ENCODE data around the gene OR10A3. TPM values are rescaled to one million over a fixed set of nuclear protein-coding genes. Genes with fewer than 3 reads are reported as not detected.
A peak's percentile ranks its signal among the peaks of the same experiment; 100 is the strongest.

OR10A3 gene
- total and polyA plus RNA-seq, 2 of the 8 experiments (the other 6 are each of a cell fraction or from before 2014, with no cell fraction given) = not detected

DNA sequence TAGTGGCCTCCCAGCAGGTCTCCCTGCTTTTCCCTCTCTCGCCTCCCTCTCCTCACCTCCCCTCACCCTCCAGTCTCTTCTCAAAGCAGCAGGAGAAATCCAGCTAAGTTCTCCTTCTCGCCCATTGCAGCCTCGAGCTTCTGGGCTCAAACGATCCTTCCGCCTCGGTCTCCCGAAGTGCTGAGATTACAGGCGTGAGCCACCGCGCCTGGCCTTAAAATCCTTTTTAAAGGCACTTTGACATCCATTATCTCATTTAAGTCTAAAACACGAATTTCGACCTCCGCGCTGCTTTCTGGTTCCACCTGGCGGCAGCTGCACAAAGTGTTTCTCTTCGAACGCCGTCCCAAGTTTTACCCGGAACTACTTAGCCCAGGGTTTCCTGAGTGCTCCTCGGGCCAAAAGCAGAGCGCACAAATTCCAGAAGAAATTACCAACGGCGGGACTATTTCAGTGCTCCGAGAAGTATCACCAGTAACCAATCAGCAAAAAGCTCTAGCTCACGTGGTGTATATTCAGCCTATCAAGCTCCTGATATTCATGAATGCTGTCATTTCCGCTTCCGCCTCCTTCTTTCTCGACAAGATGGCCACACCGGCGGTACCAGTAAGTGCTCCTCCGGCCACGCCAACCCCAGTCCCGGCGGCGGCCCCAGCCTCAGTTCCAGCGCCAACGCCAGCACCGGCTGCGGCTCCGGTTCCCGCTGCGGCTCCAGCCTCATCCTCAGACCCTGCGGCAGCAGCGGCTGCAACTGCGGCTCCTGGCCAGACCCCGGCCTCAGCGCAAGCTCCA lies 45.5 kb upstream of the OR10A3 start, which contains the start of gene EIF3F (continued):
- TF ChIP-seq NANOG (IDR thresholded peaks at IDR 0.05; ENCODE audit: insufficient read depth, low read depth, low read length, poor library complexity, severe bottlenecking) (no peak), JUN (IDR thresholded peaks at IDR 0.05; ENCODE audit: low read depth, low read length) (0 out of 2 replicates have a peak, but pooled peaks have one; percentile 19), E2F6 (IDR thresholded peaks at IDR 0.05) (peak; percentile 32; the same call in 1 of the 2 replicates), POLR2AphosphoS5 (IDR thresholded peaks at IDR 0.05; ENCODE audit: low read depth, low read length) (peak; percentile 73; the same call in 1 of the 2 replicates), CREB1 (IDR thresholded peaks at IDR 0.05) (peak; percentile 79), POLR2A (IDR thresholded peaks at IDR 0.05; ENCODE audit: control extremely low read depth in 1 of 2, low read depth in 2 of 2, low read length in 2 of 2) (peak; percentile 57 to 62), FOSL1 (IDR thresholded peaks at IDR 0.05; ENCODE audit: insufficient read depth, low read depth, low read length) (no peak), TBP (IDR thresholded peaks at IDR 0.05; ENCODE audit: low read depth, low read length) (peak; percentile 77), CHD1 (IDR thresholded peaks at IDR 0.05; ENCODE audit: low read depth, low read length) (no peak), SP4 (IDR thresholded peaks at IDR 0.05; ENCODE audit: low read length) (peak; percentile 80; the same call in 1 of the 2 replicates), CBX5 (IDR thresholded peaks at IDR 0.05; ENCODE audit: low read depth, low read length) (no peak), SIX5 (IDR thresholded peaks at IDR 0.05; ENCODE audit: low read depth, low read length) (peak; percentile 34; the same call in 1 of the 2 replicates), EZH2 (IDR thresholded peaks at IDR 0.05; ENCODE audit: low read depth, low read length, severe bottlenecking) (no peak), RAD21 (IDR thresholded peaks at IDR 0.05 in 1 of 2, conservative IDR thresholded peaks at IDR 0.05 in 1 of 2; ENCODE audit: low read depth in 2 of 2, low read length in 2 of 2) (peak; percentile 88 to 89), KDM5A (IDR thresholded peaks at IDR 0.05; ENCODE audit: low read length) (peak; percentile 93), KDM4A (IDR thresholded peaks at IDR 0.05; ENCODE audit: low read depth, low read length, severe bottlenecking) (no peak), HDAC6 (IDR thresholded peaks at IDR 0.05; ENCODE audit: low read depth, low read length) (no peak), USF2 (IDR thresholded peaks at IDR 0.05; ENCODE audit: low read length) (peak; percentile 95), PHF8 (conservative IDR thresholded peaks at IDR 0.05; ENCODE audit: low read depth, low read length) (peak; percentile 74), ASH2L (IDR thresholded peaks at IDR 0.05; ENCODE audit: low read length) (peak; percentile 79), TCF12 (IDR thresholded peaks at IDR 0.05; ENCODE audit: low read depth, low read length) (0 out of 2 replicates have a peak, but pooled peaks have one; percentile 40), SP2 (IDR thresholded peaks at IDR 0.05; ENCODE audit: low read length) (no peak), RXRA (IDR thresholded peaks at IDR 0.05; ENCODE audit: insufficient read depth, low read depth, low read length) (no peak)

All from H1 (cell line).